ENCODE data around the gene ZNF860.
"Not testable (repeated sequence)": the region's sequence is repeated elsewhere in the genome, so short reads cannot be mapped to it uniquely, and the experiment has no call there.

ZNF860 gene

DNA sequence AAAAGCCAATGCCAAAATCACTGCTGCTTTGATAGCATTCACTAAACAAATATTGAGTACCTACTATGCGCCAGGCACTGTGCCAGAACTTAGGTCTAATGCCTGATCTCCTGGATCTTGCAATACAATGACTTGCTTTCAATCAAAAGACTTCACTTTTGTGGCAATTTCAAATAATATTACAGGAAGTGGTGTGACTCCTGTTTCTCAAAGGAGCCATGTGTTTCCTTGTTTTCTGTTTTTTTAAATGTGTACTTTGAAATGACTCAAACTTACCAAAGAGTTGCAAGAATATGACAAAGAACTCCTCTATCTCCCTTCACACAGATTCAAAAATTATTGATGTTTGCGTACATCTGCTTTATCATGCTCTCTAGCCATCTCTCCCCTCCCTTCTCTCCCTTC lies 18.7 kb upstream of the ZNF860 start:
- no peak for DNase-seq

DNA sequence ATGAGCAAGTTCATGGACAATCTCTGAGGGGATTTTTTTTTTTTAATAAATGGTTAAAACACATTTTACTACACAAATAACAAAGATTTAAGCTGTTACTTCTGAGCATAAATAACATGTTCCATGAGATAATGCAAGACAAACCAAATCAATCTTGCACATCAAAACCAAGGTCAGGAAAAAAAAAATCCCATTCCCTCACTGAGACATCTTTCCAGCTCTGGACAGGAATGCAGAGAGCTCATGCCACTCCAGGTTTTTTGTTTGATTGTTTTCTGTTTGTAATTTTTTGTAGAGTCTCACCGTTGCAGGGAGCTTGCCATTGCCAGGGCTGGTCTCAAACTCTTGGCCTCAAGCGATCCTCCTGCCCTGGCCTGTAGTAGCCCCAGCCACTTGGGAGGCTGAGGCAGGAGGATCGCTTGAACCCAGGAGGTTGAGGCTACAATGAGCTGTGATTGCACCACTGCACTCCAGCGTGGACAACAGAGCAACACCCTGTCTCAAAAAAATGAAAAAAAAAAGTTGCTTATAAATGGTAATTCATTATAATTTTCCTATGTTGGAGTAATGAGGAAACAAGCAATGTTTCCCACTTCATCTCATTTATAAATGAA lies 14.5 kb upstream of the ZNF860 start:
- no peak for DNase-seq

DNA sequence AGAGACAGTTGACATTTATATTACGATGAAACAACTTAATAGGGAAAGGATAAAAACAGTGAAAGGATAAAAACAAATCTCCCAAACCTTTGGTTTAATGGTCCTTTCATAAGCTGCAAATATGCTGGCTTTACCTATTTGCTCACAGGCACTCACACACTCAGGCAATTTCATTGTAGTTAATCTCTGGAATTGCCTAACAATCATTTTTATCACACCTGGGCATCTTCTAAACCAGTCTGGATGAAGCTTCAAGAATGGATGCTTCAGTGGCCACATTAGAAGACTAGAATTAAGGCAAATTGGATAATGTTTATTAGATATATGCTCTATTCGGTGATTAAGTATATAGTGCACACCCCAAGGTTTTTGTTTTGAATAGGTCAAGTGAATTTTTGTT lies 14.0 kb upstream of the ZNF860 start:
- DNase-seq = no peak

DNA sequence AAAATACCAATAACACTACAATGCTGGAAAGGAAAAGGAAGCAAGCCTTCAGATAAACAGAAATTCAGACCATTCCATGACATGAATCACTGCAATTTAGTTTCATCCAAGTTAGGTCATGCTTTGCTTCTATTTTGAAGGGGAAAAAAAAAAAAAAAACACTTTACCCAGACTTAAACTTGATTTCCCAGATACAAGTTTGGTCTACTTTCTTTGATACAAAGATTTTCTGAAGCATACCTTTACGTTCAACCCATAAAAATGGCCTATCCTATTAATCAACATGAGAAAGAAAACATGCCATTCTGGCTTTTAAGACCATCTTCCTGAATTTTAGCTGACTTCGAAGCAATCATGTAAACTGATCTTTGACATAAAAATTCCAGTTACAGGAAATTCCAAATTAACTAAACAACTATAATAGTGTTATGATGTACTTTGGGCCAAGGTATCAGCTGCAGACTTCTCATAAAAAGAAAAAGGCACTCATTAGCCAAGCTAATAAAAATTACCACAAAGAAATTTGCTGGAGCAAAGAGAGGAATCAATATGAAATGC lies 13.1 kb upstream of the ZNF860 start:
- no peak for DNase-seq

DNA sequence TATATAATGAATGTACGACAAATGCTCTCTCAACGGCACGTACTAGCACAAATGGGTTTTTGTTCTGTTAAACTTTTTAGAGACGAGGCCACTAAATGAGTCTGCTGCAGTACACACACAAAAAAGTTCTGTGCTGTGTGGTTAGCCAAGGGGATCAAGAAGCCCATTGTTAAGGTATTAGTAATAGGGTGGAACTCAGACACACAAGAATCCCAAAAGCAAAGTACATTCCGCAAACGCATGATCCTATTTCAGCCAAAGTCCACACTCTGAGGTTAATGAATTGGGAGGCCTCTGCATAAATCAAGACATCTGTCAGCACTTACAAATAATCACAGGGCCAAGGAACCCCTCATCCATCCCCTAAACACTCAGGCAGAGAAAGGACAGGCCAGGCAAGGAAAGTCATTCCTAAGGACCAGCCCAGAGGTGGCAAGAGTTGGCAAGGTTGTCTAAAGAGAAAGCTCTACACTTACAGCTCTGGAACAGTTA lies 12.6 kb upstream of the ZNF860 start:
- no peak for DNase-seq

DNA sequence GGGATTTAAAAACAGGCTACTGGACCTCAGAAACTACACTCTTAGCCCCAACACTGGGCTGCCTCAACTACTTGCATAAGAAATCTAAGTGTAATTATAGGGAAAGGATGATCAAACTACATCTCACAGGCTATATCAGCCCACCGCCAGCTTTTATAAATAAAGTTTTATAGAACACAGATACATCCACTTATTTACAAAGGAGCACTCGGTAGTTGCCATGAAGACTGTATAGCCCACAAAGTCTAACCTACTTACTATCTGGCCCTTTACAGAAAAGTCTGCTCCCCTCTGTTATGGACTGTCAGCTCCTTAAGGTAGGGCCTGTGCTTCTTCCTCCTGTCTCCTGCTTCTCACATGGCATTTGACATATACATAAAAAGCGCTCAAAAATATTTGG lies 9.9 kb upstream of the ZNF860 start:
- no peak for DNase-seq

DNA sequence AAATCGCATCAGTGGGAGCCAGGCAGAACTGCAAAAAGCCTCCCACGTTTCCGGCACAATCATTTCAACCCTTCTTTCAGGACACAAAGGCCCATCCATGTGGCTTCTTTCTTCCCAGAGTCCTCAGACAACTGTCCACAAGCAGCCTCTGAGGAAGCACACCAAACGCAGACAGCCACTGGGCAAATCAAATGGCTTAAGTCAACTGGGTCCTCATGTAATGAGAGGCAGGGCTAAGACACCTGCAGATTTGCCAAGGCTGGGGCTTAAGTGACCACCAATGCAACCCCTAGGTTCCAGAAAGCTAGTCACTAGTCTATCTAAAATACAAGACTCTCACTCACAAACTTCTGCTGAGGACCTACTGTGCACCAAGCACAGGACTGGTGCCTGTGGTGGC lies 8.5 kb upstream of the ZNF860 start:
- no peak for DNase-seq

DNA sequence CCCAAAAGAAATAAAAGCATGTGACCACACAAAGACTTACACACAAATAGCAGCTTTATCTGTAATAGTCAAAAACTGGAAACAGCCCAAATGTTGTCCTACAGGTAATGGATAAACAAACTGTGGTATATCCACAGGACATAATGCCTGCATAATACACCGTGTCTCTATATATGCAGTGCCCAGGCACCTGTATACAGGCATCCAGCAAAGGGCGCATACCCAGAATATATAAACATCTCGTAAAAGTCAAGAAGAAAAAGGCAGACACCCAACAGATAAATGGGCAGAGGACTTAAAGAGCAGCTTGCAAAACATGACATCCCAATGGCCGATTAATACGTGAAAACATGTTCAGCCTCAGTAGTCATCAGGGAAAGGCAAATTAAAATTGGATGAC lies 7.7 kb upstream of the ZNF860 start:
- no peak for DNase-seq

DNA sequence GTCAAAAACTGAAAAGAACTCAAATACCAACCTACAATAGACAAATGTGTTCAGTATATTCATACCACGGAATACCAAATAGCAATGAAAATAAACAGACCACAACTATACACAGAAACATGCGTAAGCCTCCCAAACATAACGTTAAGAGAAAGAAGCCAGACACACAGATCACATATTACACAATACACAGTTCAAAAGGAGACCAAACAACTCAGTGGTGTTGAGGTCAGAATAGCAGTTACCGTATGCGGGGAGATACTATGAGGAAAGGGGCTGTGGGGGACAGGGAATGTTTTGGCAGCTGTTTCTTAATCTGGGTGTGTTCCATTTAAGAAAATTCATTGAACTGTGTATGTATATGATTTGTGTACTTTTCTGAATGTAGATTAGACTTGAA lies 7.1 kb upstream of the ZNF860 start:
- no peak for DNase-seq

DNA sequence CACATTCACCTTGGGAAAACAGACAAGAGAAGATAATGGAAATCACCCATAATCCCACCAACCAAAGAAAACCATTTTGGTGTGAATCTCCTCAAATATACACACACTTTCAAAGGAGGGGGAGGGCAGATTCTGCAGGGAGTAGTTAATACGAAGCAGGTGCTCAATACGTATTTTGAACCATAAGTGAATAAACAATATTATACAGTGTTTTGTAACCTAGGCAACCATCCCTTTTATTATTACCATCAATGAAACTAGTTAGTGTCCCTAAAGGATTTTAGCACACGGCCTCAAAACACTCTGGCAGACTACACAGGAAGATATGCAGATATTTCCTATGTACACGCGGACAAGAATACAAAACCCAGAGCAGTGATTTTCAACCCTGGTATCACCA lies 6.6 kb upstream of the ZNF860 start:
- DNase-seq = no peak

DNA sequence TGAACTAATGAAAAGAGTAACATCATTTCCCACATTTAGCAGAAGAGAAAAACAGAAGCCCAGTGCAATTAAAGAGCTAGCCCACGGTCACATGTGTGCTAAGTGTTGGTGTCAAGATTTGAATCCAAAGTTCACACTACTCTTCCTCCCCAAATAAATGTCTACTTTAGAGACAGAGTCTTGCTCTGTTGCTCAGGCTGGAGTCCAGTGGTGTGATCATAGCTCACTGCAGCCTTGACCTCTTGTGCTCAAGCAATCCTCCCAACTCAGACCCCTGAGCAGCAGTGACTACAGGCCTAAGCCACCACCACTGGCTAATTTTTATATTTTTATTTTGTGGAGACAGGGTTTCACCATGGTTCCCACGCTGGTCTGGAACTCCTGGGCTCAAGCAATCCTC lies 5.2 kb upstream of the ZNF860 start:
- DNase-seq = no peak

DNA sequence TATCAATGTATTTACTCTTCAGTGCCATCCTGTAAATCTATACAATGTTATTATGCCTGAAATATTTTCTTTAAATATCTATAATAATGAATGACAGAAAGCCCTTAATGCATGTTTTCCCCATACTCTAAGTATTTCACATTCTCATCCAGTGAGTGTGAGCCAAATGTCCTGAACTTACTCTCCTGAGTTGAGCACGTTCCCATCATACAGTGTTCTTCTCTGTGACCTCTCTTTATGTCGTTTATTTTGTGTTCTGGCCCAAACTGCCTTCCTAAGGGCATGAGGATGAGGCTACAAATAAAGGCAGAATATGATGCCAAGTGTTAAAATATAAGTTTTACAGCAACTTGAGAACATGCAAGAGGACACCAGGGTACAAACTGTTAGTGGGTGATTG lies 3.8 kb upstream of the ZNF860 start:
- no peak for DNase-seq

DNA sequence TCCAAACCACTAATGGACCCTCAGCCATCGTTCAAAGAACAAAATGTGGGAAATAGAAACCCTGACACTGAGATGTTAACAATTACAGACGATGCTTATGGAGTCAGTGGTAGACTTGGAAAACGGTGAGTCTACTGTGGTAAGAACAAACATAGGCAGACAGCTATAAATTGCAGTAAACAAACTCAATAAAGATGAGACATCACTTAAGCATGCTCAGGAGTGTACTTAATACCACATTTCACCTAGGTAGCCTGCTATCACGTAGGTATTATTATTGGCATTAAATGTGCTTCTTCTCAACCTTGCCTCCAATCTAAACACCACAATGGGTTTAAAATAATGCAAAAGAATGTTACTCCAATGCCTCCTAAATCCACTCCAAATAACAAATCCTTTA lies 3.0 kb upstream of the ZNF860 start:
- DNase-seq = no peak

DNA sequence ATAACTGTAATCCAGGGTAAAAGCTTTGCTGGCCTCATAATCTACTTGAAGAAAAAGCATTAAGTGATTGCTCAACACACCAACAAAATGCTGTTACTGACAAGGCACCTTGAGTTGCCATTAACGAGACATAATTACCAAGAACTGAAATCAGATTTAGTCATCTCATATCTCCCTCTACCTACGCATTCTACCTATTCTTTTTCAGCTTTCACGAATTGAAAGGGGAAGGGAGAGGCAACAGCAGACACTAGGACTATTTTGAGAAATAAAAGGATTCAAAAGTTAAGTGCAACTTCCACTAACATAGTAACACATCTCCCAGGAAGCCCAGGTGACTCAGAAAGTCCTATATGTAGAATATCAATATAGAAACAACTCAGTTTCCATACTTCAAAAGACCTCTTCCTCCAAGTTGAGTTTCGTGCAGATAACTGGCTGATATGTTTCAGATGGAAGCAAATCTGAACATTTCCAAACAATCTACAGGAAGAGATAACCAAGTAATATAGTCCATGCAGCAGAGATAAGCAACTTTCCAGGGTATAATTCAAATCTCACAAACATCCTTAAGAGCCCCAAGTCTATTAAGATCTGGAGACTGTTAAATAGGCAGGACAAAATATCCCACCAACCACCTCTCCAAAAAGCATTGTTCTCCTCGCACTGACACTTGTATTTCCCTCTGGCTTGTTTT lies 2.4 kb upstream of the ZNF860 start:
- DNase-seq = no peak

DNA sequence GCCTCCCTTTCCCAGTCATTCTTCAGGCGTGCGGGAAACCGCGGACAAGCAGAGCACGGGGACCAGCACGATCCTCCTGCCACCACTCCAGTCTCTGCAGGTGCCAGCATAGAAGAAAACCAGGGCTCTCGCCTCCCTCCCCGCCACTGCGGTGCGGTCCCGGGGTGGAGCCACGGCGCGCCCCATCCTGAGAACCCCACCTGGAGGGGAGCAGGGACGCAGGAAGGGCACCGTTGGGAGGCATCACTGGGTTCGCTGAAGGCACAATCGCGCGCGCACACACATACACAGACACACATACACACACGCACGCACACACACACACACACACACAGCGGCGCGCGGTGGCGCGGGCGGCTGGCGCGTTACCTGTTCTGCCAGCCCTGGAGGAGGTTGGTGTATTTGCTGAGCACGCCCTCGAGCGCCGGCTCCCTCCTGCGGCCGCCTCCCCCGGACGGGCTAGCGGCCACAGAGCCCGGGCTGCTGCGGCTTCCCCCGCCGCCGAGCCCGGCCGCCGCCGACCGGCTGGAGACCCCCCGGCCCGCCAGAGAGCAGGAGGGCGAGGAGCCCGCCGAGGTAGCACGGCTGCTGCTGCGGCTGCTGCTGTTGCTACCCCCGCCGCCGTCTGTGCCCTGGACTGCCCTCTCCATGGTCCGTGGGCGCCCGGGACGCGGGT lies 882 bp upstream of the ZNF860 start:
- peak; percentile 72 for DNase-seq

DNA sequence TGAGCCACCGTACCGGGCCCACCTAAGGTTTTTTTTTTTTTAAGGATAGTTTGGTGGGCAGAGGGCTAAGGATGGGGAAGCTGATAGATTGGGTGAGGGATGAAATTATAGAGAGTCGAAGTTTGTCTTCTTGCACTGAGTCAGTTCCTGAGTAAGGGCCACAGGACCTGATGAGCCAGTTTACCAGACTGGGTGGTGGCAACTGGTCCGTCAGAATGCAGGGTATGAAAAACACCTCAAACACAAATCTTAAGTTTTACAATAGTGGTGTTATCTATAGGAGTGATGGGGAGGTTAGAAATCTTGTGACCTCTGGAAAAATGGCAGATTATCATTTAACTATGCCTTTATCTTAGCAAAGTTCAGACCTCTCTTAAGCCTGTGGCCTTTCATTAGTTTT lies 2.8 kb downstream of the ZNF860 start:
- no peak for DNase-seq

DNA sequence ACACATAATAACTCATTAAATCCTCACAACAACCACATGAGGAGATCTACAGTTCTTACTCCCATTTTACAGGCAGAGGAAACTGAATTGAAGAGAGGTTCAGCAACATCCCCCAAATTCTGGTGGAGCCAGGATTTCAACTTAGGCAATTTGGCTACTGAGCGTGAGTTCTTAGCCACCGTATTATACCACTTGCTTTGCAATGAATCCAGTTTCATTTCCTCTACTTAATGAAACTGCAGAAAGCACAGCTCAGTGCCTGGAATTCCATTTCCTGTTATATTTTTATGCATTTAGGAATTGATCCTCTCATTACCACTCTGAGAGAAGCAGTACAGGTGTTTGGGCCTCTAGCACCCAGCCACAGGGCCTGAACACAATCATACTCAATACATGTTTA lies 4.3 kb downstream of the ZNF860 start:
- DNase-seq = no peak

DNA sequence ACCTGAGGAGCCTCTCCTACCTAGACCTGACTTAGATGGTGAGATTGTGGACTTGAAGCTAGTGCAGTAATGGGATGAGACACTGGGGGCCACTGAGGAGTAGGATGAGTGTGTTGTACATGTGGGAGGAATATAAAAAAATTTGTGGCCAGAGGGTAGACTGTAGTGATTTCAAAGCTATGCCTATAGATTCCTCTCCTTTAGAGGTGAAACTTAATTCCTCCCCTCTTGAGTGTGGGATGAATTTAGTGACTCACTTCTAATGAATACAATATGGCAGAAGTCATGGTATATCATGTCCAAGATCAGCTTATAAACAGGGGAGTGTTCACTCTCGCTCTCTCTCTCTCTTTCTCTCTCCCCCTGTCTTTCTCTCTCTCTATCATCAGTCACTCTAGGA lies 6.7 kb downstream of the ZNF860 start:
- DNase-seq = no peak

DNA sequence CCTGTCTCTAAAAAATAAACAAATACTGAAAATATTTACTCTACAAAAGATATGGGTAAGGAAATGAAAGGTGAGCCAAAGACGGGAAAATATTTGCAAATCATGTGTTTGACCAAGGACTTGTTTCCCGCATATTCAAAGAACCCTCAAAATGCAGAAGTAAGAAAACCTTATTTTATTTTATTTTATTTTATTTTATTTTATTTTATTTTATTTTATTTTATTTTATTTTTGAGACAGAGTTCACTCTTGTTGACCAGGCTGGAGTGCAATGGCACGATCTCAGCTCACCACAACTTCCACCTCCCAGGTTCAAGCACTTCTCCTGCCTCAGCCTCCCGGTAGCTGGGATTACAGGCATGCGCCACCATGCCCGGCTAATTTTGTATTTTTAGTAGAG lies 11.4 kb downstream of the ZNF860 start:
- DNase-seq = not testable (repeated sequence)

DNA sequence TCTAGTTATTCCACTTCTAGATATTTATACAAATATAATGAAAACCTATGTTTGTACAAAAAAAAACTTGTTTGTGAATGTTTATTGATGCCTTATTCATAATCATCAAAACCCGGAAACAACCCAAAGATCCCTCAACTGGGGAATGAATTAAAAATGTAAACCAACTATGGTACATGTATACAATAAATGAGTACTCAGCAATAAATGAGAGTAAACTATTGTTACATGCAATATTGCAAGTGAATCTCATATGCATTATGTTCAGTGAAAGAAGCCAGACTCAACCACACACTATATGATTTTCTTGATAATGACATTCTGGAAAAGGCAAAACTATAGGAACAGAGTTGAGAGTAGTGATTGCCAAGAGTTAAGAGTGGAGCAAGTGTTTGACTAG lies 12.3 kb downstream of the ZNF860 start:
- no peak for DNase-seq

DNA sequence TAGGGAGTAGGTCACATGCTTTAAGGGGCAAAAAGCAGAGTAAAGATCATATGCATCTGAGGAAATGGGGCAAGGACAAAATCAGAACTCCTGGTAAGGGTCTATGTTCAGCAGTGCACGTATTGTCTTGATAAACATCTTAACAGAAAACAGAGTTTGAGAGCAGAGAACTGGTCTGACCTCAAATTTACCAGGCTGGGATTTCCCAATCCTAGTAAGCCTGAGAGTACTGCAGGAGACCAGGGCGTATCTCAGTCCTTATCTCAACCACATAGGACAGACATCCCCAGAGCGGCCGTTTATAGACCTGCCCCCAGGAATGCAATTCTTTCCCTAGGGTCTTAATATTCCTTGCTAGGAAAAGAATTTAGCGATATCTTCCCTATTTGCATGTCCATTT lies 13.5 kb downstream of the ZNF860 start:
- not testable (repeated sequence) for DNase-seq

DNA sequence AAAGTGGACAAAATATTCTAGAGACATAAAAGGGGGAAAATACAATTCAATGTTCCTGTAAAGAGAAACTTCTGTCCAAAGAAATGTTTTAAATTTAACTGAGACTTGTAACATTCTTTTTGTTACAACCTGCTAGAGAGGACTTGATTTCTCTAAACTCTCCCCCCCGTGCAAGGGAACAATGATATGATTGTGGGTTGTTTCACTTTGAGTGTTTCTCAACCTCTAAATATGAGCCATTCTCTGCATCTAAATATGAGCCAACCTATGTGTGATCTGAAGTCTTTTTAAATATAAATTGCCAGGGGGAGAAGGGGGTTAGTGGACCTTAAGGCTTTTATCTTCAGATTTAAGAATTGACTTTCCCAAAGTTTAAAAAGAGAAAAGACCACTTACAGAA lies 14.6 kb downstream of the ZNF860 start:
- no peak for DNase-seq

DNA sequence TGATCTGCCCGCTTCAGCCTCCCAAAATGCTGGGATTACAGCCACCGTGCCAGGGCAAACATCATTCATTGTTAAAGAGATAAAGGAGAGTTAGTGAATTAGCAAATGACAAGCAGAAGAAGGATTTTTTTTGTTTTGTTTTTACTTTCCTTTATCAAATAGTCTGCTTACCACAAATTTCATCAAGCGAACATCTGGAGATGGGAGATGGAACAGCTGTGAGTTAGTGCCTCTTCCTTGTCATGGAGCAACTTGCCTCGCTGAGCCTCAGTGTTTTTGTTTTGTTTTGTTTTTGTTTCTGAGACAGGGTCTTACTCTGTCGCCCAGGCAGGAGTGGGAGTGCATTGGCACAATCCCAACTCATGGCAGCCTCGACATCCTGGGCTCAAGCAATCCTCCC lies 15.9 kb downstream of the ZNF860 start:
- no peak for DNase-seq

DNA sequence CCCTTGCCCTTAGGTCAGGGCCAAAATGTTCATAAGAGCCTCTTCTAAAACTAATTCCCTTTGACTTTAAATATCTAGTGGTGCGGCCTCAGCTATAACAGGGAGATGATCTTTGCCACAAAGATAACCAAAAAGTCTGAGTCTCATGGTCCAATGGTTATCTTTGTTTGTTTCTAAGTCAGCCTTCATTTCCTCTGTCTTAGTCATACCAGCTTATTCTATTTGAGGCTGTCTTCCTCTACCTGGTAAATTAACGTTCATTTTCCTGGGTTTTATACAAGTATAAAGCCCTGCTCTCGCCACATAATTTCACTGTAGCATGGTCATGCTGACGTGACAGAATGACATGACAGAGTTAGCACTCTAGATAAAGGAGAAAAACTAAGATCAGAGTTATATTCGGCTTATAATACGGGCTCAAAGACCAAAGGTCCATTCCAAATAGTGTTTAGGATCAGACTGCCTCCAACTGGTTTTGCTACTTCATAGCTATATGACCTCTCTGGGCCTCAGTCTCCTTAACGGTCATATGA lies 18.4 kb downstream of the ZNF860 start:
- DNase-seq = no peak

All from activated CD8-positive, alpha-beta memory T cell treated with anti-CD3 and anti-CD28 coated beads for 24 hours (primary cell).